ENCODE results near the gene AGBL2. TPM values are rescaled to one million over a fixed set of nuclear protein-coding genes. Genes with fewer than 3 reads are reported as not detected.

The AGBL2 gene
- total RNA-seq, 6 donors from 2014 or later, result 1.6 to 39.0 (median 10.7) TPM

DNA sequence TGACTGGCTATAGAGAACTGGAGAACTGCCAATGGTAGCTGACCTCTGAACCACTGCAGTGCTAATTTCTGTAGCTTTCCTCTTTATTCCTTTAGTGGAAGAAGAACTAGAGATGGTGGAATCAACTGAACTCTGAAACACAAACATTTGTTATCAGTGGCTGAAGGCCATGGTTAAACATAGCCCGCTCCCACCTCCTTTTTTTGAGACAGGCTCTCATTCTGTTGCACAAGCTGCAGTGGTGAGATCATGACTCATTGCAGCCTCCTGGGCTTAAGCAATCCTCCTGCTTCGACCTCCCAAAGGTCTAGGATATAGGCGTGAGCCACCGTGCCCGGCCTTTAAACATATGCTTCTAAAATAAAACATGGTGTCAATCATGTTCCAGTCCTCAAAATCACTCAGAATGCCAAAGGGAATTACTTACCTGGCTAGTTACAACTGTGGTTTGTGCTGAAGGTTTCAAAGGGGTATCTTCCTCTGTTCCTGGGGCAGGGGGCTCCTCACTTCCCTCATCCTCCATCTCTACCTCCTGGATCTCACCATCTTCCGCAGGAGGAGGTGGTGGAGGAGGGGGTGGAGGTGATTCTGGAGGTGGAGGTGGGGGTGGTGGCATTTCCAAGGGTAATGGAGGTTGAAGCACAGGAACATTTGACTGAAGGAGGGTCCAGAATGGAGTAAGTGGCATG lies 9.0 kb upstream of the AGBL2 start:
- Histone ChIP-seq H3K9me3 (no peaks in the 10 kb centered on the region), H3K27ac (no peak overlapping the region), H3K27me3 (no peaks in the 10 kb centered on the region), H3K4me1 (no peaks in the 10 kb centered on the region), H3K4me3 (no peak overlapping the region), H3K36me3 (peaks cover 30 to 95% (median 75%) of the 10 kb centered on the region in 4 donors)
- ATAC-seq (ENCODE audit: low FRiP score in 2 of 2) (peak; percentile 67 to 75), DNase-seq (peak in 1 of 2 donors; percentile 32)
- 88% methylated on average over 6 of the region's 6 CpGs for WGBS, 2 donors
- TF ChIP-seq, protein P1, sequence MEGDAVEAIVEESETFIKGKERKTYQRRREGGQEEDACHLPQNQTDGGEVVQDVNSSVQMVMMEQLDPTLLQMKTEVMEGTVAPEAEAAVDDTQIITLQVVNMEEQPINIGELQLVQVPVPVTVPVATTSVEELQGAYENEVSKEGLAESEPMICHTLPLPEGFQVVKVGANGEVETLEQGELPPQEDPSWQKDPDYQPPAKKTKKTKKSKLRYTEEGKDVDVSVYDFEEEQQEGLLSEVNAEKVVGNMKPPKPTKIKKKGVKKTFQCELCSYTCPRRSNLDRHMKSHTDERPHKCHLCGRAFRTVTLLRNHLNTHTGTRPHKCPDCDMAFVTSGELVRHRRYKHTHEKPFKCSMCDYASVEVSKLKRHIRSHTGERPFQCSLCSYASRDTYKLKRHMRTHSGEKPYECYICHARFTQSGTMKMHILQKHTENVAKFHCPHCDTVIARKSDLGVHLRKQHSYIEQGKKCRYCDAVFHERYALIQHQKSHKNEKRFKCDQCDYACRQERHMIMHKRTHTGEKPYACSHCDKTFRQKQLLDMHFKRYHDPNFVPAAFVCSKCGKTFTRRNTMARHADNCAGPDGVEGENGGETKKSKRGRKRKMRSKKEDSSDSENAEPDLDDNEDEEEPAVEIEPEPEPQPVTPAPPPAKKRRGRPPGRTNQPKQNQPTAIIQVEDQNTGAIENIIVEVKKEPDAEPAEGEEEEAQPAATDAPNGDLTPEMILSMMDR (IDR thresholded peaks at IDR 0.05), result no peak
- TF ChIP-seq POLR2AphosphoS5 (IDR thresholded peaks at IDR 0.05) (no peak), POLR2A (IDR thresholded peaks at IDR 0.05) (no peak), EP300 (IDR thresholded peaks at IDR 0.05) (no peak)

DNA sequence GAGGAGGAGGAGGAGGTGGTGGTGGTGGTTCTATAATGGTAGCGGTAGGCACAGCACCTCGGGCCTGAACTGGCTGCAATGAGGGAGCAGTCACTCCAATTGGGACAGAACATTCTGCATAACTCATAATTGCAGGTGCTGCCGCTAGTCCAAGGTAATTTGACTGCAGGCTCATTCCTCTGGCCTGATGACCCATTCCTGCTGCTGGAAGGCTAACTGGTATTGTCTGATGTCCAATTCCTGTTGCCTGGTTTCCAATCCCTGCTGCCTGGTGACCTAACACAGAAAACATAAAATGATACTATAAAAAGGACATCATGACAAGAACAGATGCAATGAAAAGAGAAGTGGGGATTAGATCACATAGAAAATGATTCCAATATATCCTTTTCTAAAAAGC lies 7.9 kb upstream of the AGBL2 start:
- TF ChIP-seq POLR2A (IDR thresholded peaks at IDR 0.05), result no peak
- no peak for TF ChIP-seq EP300 (IDR thresholded peaks at IDR 0.05)
- TF ChIP-seq, protein P1 (IDR thresholded peaks at IDR 0.05), result no peak
- no peak for TF ChIP-seq POLR2AphosphoS5 (IDR thresholded peaks at IDR 0.05)
- no peaks in the 10 kb centered on the region for H3K27me3 ChIP-seq
- no peak overlapping the region for H3K4me3 ChIP-seq
- ATAC-seq (ENCODE audit: low FRiP score in 2 of 2) (no peak), DNase-seq (no peak)
- 88 to 98% methylated on average over 3 of the region's 3 CpGs for WGBS, 2 donors
- no peak overlapping the region for H3K27ac ChIP-seq
- H3K9me3 ChIP-seq, result no peaks in the 10 kb centered on the region
- peaks cover 31 to 95% (median 76%) of the 10 kb centered on the region in 4 donors for H3K36me3 ChIP-seq
- H3K4me1 ChIP-seq, result no peaks in the 10 kb centered on the region

DNA sequence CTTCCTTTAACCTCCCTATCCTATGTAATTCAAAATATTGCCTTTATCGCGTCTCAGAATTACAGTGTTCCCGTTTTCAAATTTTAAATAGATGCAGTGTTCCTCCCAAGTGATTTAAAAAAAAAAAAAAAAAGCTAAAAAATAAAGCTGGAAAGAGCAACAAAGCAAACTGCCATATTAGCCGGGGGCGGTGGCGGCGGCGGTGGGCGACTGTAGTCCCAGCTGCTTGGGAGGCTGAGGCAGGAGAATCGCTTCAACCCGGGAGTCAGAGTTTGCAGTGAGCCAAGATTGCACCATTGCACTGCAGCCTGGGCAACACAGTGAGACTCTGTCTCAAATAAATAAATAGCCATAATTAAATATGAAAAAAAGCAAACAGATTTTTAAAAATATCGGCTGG lies 5.5 kb upstream of the AGBL2 start:
- Histone ChIP-seq H3K4me1 (peaks cover 0 to under 1% (median 0%) of the 10 kb centered on the region in 4 donors), H3K27ac (no peak overlapping the region), H3K4me3 (no peak overlapping the region), H3K9me3 (no peaks in the 10 kb centered on the region), H3K27me3 (no peaks in the 10 kb centered on the region), H3K36me3 (peaks cover 33 to 93% (median 74%) of the 10 kb centered on the region in 4 donors)
- TF ChIP-seq POLR2A (IDR thresholded peaks at IDR 0.05) (no peak), EP300 (IDR thresholded peaks at IDR 0.05) (no peak)
- DNase-seq (peak in 1 of 2 donors; percentile 69), ATAC-seq (ENCODE audit: low FRiP score in 2 of 2) (no peak)
- 97 to 98% methylated on average over 12 of the region's 12 CpGs for WGBS, 2 donors

DNA sequence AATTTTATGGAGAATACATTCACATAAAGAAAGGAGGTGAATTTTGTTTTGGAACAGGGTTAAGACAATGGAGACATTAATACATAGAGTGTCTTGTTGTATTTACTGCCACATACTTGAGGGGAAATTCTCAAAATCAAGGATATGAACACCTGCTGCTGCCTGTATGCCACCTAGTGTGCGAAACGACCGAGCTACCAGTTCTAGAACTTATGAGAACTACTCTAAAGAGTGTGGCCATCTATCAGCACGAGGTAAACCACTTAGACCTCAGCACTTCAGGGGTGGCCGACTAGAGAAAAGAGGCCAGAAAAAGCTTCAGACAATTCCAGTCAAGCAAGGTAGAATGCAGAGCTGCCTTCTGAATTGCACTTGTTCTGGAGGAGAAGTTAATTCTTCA lies 1.5 kb upstream of the AGBL2 start:
- H3K27me3 ChIP-seq, result no peaks in the 10 kb centered on the region
- peaks cover 5 to 11% (median 7%) of the 10 kb centered on the region in 4 donors for H3K4me1 ChIP-seq
- TF ChIP-seq, protein P1 (IDR thresholded peaks at IDR 0.05), result no peak
- TF ChIP-seq EP300 (IDR thresholded peaks at IDR 0.05) (no peak), POLR2A (IDR thresholded peaks at IDR 0.05) (no peak), POLR2AphosphoS5 (IDR thresholded peaks at IDR 0.05) (no peak)
- DNase-seq (no peak), ATAC-seq (ENCODE audit: low FRiP score in 2 of 2) (no peak)
- no peak overlapping the region for H3K27ac ChIP-seq
- whole genome bisulfite sequencing, 2 donors, result 48 to 59% methylated on average over 5 of the region's 5 CpGs
- H3K9me3 ChIP-seq, result no peaks in the 10 kb centered on the region
- H3K4me3 ChIP-seq, result no peak overlapping the region
- H3K36me3 ChIP-seq, result peaks cover 16 to 56% (median 42%) of the 10 kb centered on the region in 4 donors

DNA sequence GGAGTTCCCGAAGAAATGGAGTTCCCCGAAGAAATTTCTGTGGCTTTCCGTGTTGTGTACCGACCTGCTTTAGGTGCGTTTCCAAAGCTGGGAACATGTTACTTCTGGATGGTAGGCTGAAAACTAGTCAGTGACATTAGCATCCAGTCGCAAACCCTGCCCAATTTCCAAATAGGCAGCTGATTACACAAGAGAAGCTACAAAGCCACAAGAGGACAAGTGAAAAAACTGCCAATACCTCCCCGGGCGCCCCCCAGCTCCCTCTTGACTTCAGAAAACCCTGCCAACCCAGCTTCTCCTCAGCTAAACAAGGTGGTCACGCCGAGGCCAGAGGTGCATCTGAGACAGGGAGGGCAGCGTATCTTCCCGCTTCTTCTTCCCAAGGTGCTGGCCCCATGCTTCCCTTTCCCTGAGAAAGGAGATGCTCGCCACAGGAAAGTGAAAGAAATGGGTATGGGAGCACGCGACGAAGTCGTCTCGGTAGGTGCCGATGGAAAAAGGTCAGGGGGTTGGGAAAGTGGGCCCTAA lies 551 bp downstream of the AGBL2 start:
- no peaks in the 10 kb centered on the region for H3K9me3 ChIP-seq
- DNase-seq (no peak), ATAC-seq (ENCODE audit: low FRiP score in 2 of 2) (peak in 1 of 2 donors; percentile 64)
- H3K4me1 ChIP-seq, result peaks cover 5 to 11% (median 7%) of the 10 kb centered on the region in 4 donors
- H3K36me3 ChIP-seq, result peaks cover 7 to 35% (median 24%) of the 10 kb centered on the region in 4 donors
- H3K27ac ChIP-seq, result peak overlapping the region; percentile 67 to 82 (median 82)
- peak overlapping the region; percentile 58 to 89 (median 80) for H3K4me3 ChIP-seq
- 24 to 27% methylated on average over 19 of the region's 19 CpGs for WGBS, 2 donors
- TF ChIP-seq, protein P1 (IDR thresholded peaks at IDR 0.05), result no peak
- TF ChIP-seq POLR2AphosphoS5 (IDR thresholded peaks at IDR 0.05) (no peak), EP300 (IDR thresholded peaks at IDR 0.05) (no peak), POLR2A (IDR thresholded peaks at IDR 0.05) (no peak)
- H3K27me3 ChIP-seq, result no peaks in the 10 kb centered on the region

All from upper lobe of left lung (tissue), 6 donors.